ENCODE measurements around the gene GSDMA.
A peak's percentile ranks its signal among the peaks of the same experiment; 100 is the strongest.

GSDMA gene

GRCh38 chr17:39962642-39963220 is at the start of gene GSDMA:
GSDMA (plus strand) TSS chr17:39963004; CDS start chr17:39965688, 2,684 bp downstream.
- Histone ChIP-seq H3K36me3 (ENCODE audit: control insufficient read depth, insufficient read depth, low read length) (no peaks in the 10 kb centered on the region), H3K9me3 (ENCODE audit: control insufficient read depth, insufficient read depth, low read length) (no peaks in the 10 kb centered on the region), H3K4me3 (ENCODE audit: low read depth, low read length) (no peak within 1 kb of the TSS), H3K4me1 (ENCODE audit: control insufficient read depth, insufficient read depth, low read length) (no peaks in the 10 kb centered on the region), H3K27me3 (ENCODE audit: control insufficient read depth, insufficient read depth, low read length) (peaks cover 4% of the 10 kb centered on the region), H3K9ac (ENCODE audit: low read depth, low read length) (no peak within 1 kb of the TSS)

GRCh38 chr17:39913989-39914388 is 48.8 kb upstream of the GSDMA start:
- Histone ChIP-seq H3K27me3 (ENCODE audit: control insufficient read depth, insufficient read depth, low read length) (no peaks in the 10 kb centered on the region), H3K9me3 (ENCODE audit: control insufficient read depth, insufficient read depth, low read length) (no peaks in the 10 kb centered on the region), H3K9ac (ENCODE audit: low read depth, low read length) (no peak overlapping the region), H3K4me3 (ENCODE audit: low read depth, low read length) (no peak overlapping the region), H3K4me1 (ENCODE audit: control insufficient read depth, insufficient read depth, low read length) (no peaks in the 10 kb centered on the region), H3K36me3 (ENCODE audit: control insufficient read depth, insufficient read depth, low read length) (peaks cover under 1% of the 10 kb centered on the region)

- Histone ChIP-seq H3K4me1 (ENCODE audit: control insufficient read depth, insufficient read depth, low read length) (no peaks in the 10 kb centered on the region), H3K36me3 (ENCODE audit: control insufficient read depth, insufficient read depth, low read length) (peaks cover 8% of the 10 kb centered on the region), H3K9ac (ENCODE audit: low read depth, low read length) (no peak overlapping the region), H3K9me3 (ENCODE audit: control insufficient read depth, insufficient read depth, low read length) (no peaks in the 10 kb centered on the region), H3K27me3 (ENCODE audit: control insufficient read depth, insufficient read depth, low read length) (no peaks in the 10 kb centered on the region), H3K4me3 (ENCODE audit: low read depth, low read length) (no peak overlapping the region)
Observed at GRCh38 chr17:39915559-39915958, 47.2 kb upstream of the GSDMA start.

GRCh38 chr17:39916918-39917317 is 45.9 kb upstream of the GSDMA start:
- H3K4me1 ChIP-seq (ENCODE audit: control insufficient read depth, insufficient read depth, low read length): no peaks in the 10 kb centered on the region
- H3K36me3 ChIP-seq (ENCODE audit: control insufficient read depth, insufficient read depth, low read length): peaks cover 16% of the 10 kb centered on the region
- no peaks in the 10 kb centered on the region for H3K9me3 ChIP-seq (ENCODE audit: control insufficient read depth, insufficient read depth, low read length)
- no peak overlapping the region for H3K9ac ChIP-seq (ENCODE audit: low read depth, low read length)
- H3K4me3 ChIP-seq (ENCODE audit: low read depth, low read length): no peak overlapping the region
- H3K27me3 ChIP-seq (ENCODE audit: control insufficient read depth, insufficient read depth, low read length): no peaks in the 10 kb centered on the region

- Histone ChIP-seq H3K9ac (ENCODE audit: low read depth, low read length) (no peak overlapping the region), H3K4me3 (ENCODE audit: low read depth, low read length) (no peak overlapping the region), H3K9me3 (ENCODE audit: control insufficient read depth, insufficient read depth, low read length) (no peaks in the 10 kb centered on the region), H3K27me3 (ENCODE audit: control insufficient read depth, insufficient read depth, low read length) (no peaks in the 10 kb centered on the region), H3K36me3 (ENCODE audit: control insufficient read depth, insufficient read depth, low read length) (peaks cover 36% of the 10 kb centered on the region), H3K4me1 (ENCODE audit: control insufficient read depth, insufficient read depth, low read length) (peaks cover 2% of the 10 kb centered on the region)
Observed at GRCh38 chr17:39919087-39919683, 43.6 kb upstream of the GSDMA start.

GRCh38 chr17:39920218-39921210 is 42.3 kb upstream of the GSDMA start:
- peaks cover 7% of the 10 kb centered on the region for H3K4me1 ChIP-seq (ENCODE audit: control insufficient read depth, insufficient read depth, low read length)
- no peak overlapping the region for H3K9ac ChIP-seq (ENCODE audit: low read depth, low read length)
- no peaks in the 10 kb centered on the region for H3K27me3 ChIP-seq (ENCODE audit: control insufficient read depth, insufficient read depth, low read length)
- peaks cover 36% of the 10 kb centered on the region for H3K36me3 ChIP-seq (ENCODE audit: control insufficient read depth, insufficient read depth, low read length)
- H3K4me3 ChIP-seq (ENCODE audit: low read depth, low read length): no peak overlapping the region
- H3K9me3 ChIP-seq (ENCODE audit: control insufficient read depth, insufficient read depth, low read length): no peaks in the 10 kb centered on the region

- Histone ChIP-seq H3K9ac (ENCODE audit: low read depth, low read length) (no peak overlapping the region), H3K36me3 (ENCODE audit: control insufficient read depth, insufficient read depth, low read length) (peaks cover 36% of the 10 kb centered on the region), H3K4me1 (ENCODE audit: control insufficient read depth, insufficient read depth, low read length) (peaks cover 14% of the 10 kb centered on the region), H3K4me3 (ENCODE audit: low read depth, low read length) (no peak overlapping the region), H3K9me3 (ENCODE audit: control insufficient read depth, insufficient read depth, low read length) (no peaks in the 10 kb centered on the region), H3K27me3 (ENCODE audit: control insufficient read depth, insufficient read depth, low read length) (no peaks in the 10 kb centered on the region)
Observed at GRCh38 chr17:39921323-39921722, 41.5 kb upstream of the GSDMA start.

- H3K36me3 ChIP-seq (ENCODE audit: control insufficient read depth, insufficient read depth, low read length): peaks cover 36% of the 10 kb centered on the region
Observed at GRCh38 chr17:39922006-39922405, 40.8 kb upstream of the GSDMA start.

GRCh38 chr17:39923230-39923629 is 39.6 kb upstream of the GSDMA start:
- H3K9ac ChIP-seq (ENCODE audit: low read depth, low read length): no peak overlapping the region

More at GRCh38 chr17:39922006-39922405, 40.8 kb upstream of the GSDMA start:
- H3K4me3 ChIP-seq (ENCODE audit: low read depth, low read length): no peak overlapping the region
- peaks cover 16% of the 10 kb centered on the region for H3K4me1 ChIP-seq (ENCODE audit: control insufficient read depth, insufficient read depth, low read length)
- H3K9me3 ChIP-seq (ENCODE audit: control insufficient read depth, insufficient read depth, low read length): no peaks in the 10 kb centered on the region
- no peak overlapping the region for H3K9ac ChIP-seq (ENCODE audit: low read depth, low read length)
- H3K27me3 ChIP-seq (ENCODE audit: control insufficient read depth, insufficient read depth, low read length): no peaks in the 10 kb centered on the region

GRCh38 chr17:39923836-39924690 is 38.7 kb upstream of the GSDMA start:
- peak overlapping the region; percentile 8 for H3K4me3 ChIP-seq (ENCODE audit: low read depth, low read length)
- H3K36me3 ChIP-seq (ENCODE audit: control insufficient read depth, insufficient read depth, low read length): peaks cover 35% of the 10 kb centered on the region
- H3K9me3 ChIP-seq (ENCODE audit: control insufficient read depth, insufficient read depth, low read length): no peaks in the 10 kb centered on the region
- no peak overlapping the region for H3K9ac ChIP-seq (ENCODE audit: low read depth, low read length)
- H3K4me1 ChIP-seq (ENCODE audit: control insufficient read depth, insufficient read depth, low read length): peaks cover 24% of the 10 kb centered on the region
- no peaks in the 10 kb centered on the region for H3K27me3 ChIP-seq (ENCODE audit: control insufficient read depth, insufficient read depth, low read length)

More at GRCh38 chr17:39923230-39923629, 39.6 kb upstream of the GSDMA start:
- H3K36me3 ChIP-seq (ENCODE audit: control insufficient read depth, insufficient read depth, low read length): peaks cover 36% of the 10 kb centered on the region
- peaks cover 18% of the 10 kb centered on the region for H3K4me1 ChIP-seq (ENCODE audit: control insufficient read depth, insufficient read depth, low read length)
- no peak overlapping the region for H3K4me3 ChIP-seq (ENCODE audit: low read depth, low read length)
- H3K9me3 ChIP-seq (ENCODE audit: control insufficient read depth, insufficient read depth, low read length): no peaks in the 10 kb centered on the region
- no peaks in the 10 kb centered on the region for H3K27me3 ChIP-seq (ENCODE audit: control insufficient read depth, insufficient read depth, low read length)

- Histone ChIP-seq H3K4me3 (ENCODE audit: low read depth, low read length) (no peak overlapping the region), H3K36me3 (ENCODE audit: control insufficient read depth, insufficient read depth, low read length) (peaks cover 31% of the 10 kb centered on the region), H3K27me3 (ENCODE audit: control insufficient read depth, insufficient read depth, low read length) (no peaks in the 10 kb centered on the region), H3K9ac (ENCODE audit: low read depth, low read length) (peak overlapping the region; percentile 41), H3K9me3 (ENCODE audit: control insufficient read depth, insufficient read depth, low read length) (no peaks in the 10 kb centered on the region), H3K4me1 (ENCODE audit: control insufficient read depth, insufficient read depth, low read length) (peaks cover 24% of the 10 kb centered on the region)
Observed at GRCh38 chr17:39924691-39925055, 38.1 kb upstream of the GSDMA start.

Data from iPS-15b (cell line).